HG03159 (cell line): ENCODE measurements around the gene ZFYVE9.
"Not testable (repeated sequence)": the region's sequence is repeated elsewhere in the genome, so short reads cannot be mapped to it uniquely, and the experiment has no call there.

Experiments used
- ATAC-seq: cut with Tn5 transposase; IDR thresholded peaks from one replicate; pipeline ENCODE4 v1.9.1; 2021; ENCODE audit warnings: mild to moderate bottlenecking, moderate library complexity; ENCODE audit not compliant: unreplicated experiment

Gene ZFYVE9

GRCh38 chr1:52365071-52365745 is 223.3 kb downstream of the ZFYVE9 start:
- no peak for ATAC-seq

GRCh38 chr1:52365746-52366516 is 224.0 kb downstream of the ZFYVE9 start, which contains the start of gene CC2D1B:
CC2D1B (minus strand) TSS chr1:52366205; CDS start chr1:52364620, 1,585 bp downstream.
- ATAC-seq: peak; percentile 90

- no peak for ATAC-seq
These were observed 224.6 kb downstream of the ZFYVE9 start for GRCh38 chr1:52366517-52366827.

- no peak for ATAC-seq
These were observed 225.4 kb downstream of the ZFYVE9 start for GRCh38 chr1:52367272-52367671.

- ATAC-seq: no peak
These were observed 226.7 kb downstream of the ZFYVE9 start for GRCh38 chr1:52368383-52369172.

- not testable (repeated sequence) for ATAC-seq
These were observed 228.0 kb downstream of the ZFYVE9 start for GRCh38 chr1:52369851-52370250.

GRCh38 chr1:52385376-52385775 is 243.5 kb downstream of the ZFYVE9 start:
- no peak for ATAC-seq

- no peak for ATAC-seq
These were observed 244.6 kb downstream of the ZFYVE9 start for GRCh38 chr1:52386458-52386857.

- ATAC-seq: no peak
These were observed 251.3 kb downstream of the ZFYVE9 start for GRCh38 chr1:52393174-52393573.
